Left colon (tissue), 2 donors: Measurements from ENCODE around the gene LILRA6. TPM values are rescaled to one million over a fixed set of nuclear protein-coding genes. Genes with fewer than 3 reads are reported as not detected.
"Not testable (repeated sequence)": the region's sequence is repeated elsewhere in the genome, so short reads cannot be mapped to it uniquely, and the experiment has no call there.

Source experiments
- ATAC-seq: fragments of 200-7000 bp; cut with Tn5 transposase; one replicate; pipeline ENCODE4 v1.9.1; 2020; ENCODE audit warnings: mild to moderate bottlenecking, moderate library complexity
- DNase-seq, 2 donors: peaks; one replicate each; pipeline ENCODE4 v3.0.0-alpha.2; 2020
- intact Hi-C, 2 donors: fragments of 100-400 bp; cut with DNase I in 1 of 2; cut with micrococcal nuclease in 1 of 2; formaldehyde crosslinking; loops; one replicate each; pipeline versions ENCODE4 v1.11.2 to v1.14.0; 2022; cut with DNase I, micrococcal nuclease
- total RNA-seq, 2 donors: library from RNA; stranded (reverse); fragmentation: NEBNext Ultra II Directional; extraction: Animal tissue kit (Norgen Biotek cat#: 25700); gene quantifications; one replicate each; pipeline ENCODE4 v1.2.1, GENCODE V29; 2021
- donor health status: DM: no; HTN: no; CAD: no.
- donor health status: DM: yes; HTN: yes; CAD: no.

Gene LILRA6
- total RNA-seq, 2 donors from 2014 or later: 0.55 to 1.1 TPM

DNA sequence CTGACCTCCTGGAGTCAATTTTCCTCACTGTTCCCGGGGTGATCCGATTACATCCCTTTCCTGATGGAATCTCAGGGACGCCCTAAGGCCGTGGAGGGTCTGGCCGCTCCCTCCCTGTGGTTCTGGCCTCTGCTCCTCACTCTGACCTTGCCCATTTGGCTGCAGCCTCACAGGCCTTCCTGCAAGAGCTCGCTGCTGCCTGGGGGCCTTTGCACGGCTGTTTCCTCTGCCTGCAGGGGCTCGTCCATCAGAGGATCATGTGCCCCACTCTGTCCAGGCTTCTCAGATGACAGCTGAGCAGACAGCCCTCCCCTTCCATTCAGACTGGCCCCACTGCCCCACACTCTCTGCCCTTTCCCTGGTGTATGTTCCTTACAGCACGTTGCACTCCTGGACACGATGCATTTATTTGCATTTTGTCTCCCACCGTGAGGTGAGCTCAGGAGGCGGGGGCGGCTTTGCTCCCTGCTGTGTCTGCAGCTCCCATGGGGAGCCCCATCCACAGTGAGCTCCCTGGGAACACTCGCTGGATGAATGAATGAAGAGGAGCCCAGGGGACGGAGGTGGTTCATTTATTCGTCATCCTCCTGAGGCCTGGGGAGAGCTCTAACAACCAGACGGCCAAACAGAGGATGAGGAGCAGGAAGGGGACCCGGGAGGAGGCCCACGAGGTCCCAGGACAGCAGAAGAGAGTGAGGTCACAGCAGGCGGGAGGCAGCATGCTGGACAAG, 24.9 kb downstream of the LILRA6 start:
- ATAC-seq, intact Hi-C loops: not testable (repeated sequence)
- DNase-seq: peak in 1 of 2 donors; percentile 14

DNA sequence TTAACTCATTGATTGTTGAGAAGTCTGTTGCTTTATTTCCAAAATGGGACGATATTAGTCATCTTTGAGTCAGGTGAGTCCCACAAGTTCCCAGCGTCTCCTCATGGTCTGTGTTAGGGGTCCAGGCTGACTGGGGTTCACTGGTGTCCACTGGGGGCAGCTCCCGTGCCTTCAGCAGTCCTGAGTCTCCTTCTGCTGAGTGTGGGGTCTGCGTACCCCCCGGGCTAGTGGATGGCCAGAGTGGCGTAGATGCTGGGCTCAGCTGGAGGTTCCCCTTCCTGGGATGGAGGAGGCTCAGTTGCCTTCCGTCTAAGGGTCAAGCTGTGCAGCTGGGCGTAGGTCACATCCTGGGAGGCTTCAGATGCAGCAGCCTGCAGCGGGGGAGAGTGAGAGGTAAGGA, 25.7 kb downstream of the LILRA6 start:
- DNase-seq (peak in 1 of 2 donors; percentile 12), ATAC-seq (no peak)
- intact Hi-C loops: no loop called here

DNA sequence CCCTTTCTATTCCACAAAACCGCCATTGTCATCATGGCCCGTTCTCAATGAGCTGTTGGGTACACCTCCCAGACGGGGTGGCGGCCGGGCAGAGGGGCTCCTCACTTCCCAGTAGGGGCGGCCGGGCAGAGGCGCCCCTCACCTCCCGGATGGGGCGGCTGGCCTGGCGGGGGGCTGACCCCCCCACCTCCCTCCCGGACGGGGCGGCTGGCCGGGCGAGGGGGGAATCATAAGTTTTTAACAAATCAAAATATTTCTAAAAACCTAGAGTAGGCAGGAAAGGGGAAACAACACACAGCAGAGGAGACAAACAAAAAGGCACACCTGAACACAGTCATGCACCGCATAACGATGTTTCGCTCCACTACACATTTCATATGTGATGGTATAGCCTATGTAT, 27.9 kb downstream of the LILRA6 start:
- intact Hi-C loops, ATAC-seq, DNase-seq: not testable (repeated sequence)

DNA sequence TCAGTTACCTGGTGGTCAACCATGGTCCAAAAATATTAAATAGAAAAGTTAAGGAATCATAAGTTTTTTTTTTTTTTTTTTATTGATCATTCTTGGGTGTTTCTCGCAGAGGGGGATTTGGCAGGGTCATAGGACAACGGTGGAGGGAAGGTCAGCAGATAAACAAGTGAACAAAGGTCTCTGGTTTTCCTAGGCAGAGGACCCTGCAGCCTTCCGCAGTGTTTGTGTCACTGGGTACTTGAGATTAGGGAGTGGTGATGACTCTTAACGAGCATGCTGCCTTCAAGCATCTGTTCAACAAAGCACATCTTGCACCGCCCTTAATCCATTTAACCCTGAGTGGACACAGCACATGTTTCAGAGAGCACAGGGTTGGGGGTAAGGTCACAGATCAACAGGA, 28.4 kb downstream of the LILRA6 start:
- intact Hi-C loops, DNase-seq: not testable (repeated sequence)

DNA sequence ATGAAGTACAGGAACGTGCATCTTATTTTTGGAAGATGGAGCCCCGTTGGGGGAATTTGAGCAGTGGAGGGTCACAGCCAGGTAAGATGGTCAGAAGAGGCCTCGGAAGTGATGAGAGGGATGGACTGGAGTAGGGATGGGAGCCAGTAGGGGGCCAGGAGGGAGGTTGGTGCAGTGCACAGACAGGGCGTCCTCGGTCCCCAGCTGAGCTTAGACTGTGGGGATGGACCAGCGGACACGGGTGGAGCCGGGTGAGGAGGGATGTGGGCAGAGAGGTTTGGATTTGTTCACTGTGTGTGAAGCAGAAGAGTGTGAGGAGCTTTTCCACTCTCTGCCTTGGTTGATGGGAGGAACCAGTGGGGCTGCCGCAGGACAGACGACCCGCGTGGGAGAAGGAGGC, 31.4 kb downstream of the LILRA6 start:
- intact Hi-C loops: no loop called here
- DNase-seq (no peak), ATAC-seq (no peak)

More for the DNA sequence above, 28.4 kb downstream of the LILRA6 start:
- ATAC-seq: not testable (repeated sequence)

DNA sequence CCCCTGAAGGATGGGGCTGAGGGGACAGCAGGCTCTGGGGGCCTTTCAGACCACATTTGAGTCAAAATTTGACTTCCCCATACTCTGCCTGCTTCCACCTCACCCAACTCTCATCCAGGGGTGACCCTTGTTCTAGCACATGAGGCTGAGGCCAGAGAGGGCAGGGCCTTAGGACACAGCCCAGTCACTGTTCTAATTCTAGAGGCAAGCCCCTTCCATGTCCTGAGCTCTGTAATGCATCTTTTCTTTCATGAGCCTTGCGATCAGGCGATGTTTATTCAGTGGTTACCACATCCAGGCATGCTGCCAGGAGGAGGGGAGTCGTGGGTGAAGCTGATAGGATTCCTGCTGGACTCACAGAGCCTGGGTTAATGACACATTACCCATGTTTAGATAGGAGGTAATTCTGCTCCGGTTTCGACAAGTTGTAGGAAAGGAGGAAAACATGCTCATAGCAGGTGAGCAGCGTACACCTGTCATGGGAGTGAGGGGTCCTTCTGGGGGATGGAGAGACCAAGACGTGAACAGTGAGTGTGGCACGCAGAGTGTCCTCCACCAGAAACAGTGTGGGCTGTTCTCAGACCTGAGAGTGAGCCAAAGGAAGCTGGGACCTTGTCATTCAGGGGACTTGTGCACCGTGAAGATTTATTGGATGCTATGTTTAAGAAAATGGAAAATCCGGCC, 32.6 kb downstream of the LILRA6 start:
- intact Hi-C loops: no loop called here
- ATAC-seq (peak; percentile 77), DNase-seq (peak; percentile 92 to 94)

DNA sequence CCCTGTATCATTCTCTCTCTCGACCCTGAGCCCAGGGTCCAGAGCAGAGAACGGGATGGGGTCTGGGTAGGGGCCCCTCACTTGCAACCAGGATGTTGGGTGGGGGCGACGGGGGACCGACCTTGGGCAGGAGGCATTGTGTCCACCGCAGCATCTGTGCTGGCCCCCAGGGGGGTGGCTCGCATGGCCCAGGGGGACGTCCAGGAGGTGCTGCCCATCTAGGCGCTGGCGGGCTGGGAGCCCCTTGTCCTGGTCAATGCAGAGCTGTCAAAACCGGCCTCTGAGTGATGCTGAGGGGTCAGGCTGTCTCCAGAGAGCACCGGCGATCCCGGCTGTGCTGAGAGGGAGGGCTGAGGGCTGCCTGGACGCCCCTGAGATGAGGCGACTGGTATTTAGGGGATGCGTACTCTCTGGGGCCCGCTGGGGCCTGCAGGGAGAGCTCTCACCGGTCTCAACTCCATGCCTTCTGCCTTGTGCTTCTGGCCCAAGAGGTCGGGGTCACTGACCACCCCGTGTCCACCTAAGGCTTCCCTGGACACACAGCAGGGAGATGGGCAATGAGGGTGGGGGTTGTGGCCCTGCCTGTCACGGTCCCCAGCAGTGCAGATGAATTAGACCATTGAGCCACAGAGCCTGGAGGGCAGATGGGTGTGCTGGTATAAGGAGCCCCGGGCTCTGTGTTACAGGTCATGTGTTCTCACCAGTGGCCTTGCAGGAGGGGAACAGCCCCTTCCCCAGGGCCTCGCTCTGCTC, 33.4 kb downstream of the LILRA6 start:
- DNase-seq: peak in 1 of 2 donors; percentile 36
- intact Hi-C loops: no loop called here
- peak; percentile 20 for ATAC-seq

DNA sequence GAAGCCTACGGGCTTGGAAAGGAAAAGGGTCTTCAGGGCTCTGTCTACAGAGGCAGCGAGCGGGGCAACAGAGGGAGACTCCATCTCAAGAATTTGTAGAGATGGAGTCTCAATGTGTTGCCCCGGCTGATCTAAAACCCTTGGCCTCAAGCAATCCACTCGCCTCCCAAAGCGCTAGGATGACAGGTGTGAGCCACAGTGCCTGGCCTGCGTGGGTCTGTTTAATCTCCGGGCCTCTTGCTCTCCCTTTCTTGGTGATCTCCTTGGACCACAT, 33.9 kb downstream of the LILRA6 start:
- DNase-seq (no peak), ATAC-seq (no peak)

DNA sequence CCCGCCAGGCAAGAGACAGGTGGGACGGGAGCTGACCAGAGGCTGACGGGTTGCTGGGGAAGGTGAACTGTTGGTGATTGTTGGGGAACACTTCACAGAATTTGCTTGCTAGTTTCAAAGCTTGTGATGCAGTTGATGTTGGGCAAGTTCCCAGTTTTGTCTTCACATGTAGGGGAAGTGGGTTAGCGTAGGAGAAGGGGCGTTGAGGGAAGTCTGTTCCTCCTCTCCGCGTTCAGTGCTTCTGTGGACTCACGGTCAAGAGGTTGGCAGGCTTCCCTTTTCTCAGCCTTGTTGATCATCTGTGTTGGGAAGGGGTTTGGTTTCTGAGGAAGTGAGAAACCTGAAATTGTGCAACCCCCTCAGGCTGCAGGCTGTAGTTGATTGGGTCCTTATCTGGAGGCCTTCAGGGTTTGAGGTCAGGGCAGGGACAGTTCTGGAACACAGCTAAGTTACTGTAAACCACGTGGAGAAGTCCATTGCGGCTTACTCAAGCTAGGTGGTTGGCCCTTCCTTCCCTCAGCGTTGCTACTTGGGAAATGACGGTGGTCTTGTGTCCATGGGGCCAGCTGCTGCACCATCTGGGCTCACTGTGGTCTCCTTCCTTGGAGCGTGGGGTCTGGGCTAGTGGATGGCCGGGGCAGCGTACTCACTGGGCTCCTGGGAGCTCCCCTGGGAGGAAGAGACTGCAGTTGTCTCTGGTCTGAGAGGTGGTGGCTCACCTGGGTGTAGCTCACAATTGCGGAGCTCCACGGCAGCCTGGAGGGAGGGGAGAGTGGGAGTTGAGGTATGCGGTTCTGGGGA, 34.4 kb downstream of the LILRA6 start:
- intact Hi-C loops: no loop called here
- no peak for ATAC-seq
- DNase-seq: peak; percentile 37 to 66

More for the DNA sequence above, 33.9 kb downstream of the LILRA6 start:
- intact Hi-C loops: no loop called here

DNA sequence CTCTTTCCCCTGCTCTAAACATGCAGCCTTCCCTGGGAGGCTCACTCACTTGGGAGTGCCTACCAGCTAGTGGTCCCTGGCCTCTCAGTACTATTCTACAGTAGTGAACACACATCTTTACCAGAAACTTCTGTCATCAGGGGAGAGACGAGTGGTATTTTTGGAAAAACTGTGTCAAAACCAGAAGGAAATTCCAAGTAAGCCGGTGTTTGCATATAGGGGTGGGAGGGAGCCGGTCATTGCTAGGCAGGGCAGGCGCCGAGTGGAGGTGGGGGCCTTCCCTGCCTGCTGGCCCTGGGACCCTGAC, 35.0 kb downstream of the LILRA6 start:
- intact Hi-C loops: no loop called here
- no peak for DNase-seq
- no peak for ATAC-seq

DNA sequence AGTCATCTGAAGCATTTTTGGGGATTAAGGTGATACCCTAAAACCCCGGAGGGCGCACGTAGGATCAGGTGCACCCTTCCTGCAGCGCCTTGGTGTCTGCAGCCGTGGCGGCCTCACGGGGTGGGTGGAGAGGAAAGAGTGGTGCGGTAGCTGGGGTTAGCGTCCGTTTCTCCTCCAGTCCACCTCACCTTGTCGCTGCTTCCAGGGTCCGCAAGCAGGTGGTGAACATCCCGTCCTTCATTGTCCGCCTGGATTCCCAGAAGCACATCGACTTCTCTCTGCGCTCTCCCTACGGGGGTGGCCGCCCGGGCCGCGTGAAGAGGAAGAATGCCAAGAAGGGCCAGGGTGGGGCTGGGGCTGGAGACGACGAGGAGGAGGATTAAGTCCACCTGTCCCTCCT, 35.4 kb downstream of the LILRA6 start:
- intact Hi-C loops, ATAC-seq, DNase-seq: not testable (repeated sequence)

DNA sequence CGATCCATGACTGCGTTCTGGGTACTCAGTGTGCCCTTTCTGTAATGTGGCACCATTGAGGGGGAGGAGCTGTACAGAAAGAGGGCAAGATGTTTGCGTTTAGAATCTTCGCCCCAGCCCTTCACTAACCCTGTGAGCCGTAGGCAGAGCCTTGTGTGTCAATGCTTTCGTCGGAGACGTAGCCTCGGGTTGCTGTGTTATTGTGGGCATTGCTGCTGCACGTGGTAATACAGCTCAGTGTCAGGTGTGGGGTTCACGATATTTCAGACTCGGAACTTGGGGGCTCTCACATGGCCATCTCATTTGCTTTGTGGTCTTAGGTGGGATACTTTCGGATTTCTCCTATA, 35.8 kb downstream of the LILRA6 start:
- intact Hi-C loops: no loop called here
- DNase-seq (no peak), ATAC-seq (no peak)

DNA sequence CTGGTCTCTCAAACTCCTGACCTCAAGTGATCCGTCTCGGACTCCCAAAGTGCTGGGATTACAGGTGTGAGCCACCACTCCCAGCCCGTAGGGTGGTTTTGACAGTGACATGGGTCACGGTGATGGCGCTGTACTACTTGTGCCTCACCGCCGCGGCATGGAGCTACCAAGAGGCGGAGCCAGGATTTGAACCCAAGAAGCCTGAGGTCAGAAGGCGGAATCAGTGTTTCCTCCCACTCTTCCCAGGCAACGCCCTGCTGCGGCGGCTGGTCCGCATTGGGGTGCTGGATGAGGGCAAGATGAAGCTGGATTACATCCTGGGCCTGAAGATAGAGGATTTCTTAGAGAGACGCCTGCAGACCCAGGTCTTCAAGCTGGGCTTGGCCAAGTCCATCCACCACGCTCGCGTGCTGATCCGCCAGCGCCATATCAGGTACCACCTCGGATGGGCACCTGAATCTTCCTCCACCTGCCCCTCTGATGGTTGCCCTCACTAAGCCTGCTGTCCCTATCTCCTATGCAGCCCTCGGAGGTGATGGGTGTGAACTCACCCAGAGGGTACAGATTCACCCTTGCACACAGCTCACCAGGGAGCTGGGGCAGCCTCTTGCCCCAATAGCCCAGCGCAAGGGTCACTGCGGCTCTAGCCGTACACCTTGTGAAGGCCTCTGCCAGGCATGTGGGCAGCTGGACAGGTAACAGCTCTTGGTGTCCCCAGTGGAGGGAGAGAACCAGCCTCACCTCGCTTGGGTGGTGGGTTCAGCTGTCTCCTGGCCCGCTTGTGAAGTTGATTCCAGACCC, 36.4 kb downstream of the LILRA6 start:
- intact Hi-C loops: no loop called here
- ATAC-seq (no peak), DNase-seq (peak in 1 of 2 donors; percentile 29)

DNA sequence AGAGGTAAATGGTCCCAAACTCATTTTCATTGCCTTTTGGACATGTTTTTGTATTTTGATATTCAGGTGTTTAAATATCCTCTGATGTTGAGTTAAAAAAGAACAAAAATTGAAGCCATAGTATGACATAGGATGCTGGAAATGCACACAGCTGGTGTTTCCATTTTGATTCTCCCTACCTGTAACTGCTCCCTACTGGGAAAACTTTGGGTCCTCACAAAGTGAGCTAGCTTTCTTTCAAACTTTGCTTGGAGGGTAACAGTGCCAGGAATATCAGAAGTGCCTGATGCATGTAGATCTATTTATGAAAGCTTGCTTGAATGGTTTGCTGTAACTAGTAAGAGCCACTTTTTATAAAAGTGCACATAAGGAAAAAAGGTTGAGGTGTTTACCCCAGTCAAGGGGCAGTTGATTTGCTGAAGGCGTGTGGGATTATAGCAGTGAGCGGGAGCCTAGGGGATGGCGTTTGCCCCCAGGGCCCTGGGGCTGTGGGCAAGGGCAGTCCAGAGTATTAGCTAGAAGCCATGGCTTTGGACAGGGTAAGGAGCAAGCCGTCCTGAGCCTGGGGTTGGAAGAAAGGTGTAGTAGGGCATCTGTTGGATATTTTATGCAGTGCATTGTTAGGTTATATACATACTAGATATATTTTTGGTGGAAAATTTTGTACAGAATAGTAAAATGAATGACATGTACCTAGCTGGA, 37.7 kb downstream of the LILRA6 start:
- ATAC-seq: no peak
- intact Hi-C loops: no loop called here
- DNase-seq: no peak

DNA sequence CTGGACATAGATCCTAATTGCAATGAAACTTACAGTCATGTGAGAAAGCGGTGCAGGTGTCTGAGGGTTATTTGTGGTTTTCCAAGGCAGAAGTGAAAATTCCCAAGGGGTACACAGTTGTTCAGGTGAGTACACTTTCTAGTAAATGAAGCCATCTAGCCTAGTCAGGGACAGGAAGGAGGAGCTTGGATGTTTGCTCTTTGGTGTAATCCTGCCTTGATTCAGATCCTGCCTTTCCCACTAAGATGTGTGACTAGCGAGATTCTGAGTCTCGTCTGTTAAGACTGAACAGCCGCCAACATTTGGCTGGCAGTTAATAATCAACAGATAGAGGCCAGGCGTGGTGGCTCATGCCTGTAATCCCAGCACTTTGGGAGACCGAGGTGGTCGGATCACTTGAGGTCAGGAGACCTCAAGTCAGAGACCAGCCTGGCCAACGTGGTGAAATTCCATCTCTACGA, 39.4 kb downstream of the LILRA6 start:
- intact Hi-C loops: no loop called here
- DNase-seq (peak in 1 of 2 donors; percentile 28), ATAC-seq (peak; percentile 20)

DNA sequence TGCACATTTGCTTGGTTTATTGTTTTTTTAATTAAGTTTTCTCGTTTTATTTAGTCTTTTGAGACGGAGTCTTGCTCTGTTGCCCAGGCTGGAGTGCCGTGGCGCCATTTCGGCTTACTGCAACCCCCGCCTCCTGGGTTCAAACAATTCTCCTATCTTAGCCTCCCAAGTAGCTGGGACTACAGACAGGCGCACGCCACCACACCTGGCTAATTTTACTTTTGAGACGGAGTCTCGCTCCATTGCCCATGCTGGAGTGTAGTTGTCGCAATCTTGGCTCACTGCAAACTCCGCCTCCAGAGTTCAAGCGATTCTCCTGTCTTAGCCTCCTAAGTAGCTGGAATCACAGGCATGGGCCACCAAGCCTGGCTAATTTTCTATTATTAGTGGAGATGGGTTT, 40.6 kb downstream of the LILRA6 start:
- intact Hi-C loops: no loop called here
- DNase-seq: no peak
- ATAC-seq: no peak

DNA sequence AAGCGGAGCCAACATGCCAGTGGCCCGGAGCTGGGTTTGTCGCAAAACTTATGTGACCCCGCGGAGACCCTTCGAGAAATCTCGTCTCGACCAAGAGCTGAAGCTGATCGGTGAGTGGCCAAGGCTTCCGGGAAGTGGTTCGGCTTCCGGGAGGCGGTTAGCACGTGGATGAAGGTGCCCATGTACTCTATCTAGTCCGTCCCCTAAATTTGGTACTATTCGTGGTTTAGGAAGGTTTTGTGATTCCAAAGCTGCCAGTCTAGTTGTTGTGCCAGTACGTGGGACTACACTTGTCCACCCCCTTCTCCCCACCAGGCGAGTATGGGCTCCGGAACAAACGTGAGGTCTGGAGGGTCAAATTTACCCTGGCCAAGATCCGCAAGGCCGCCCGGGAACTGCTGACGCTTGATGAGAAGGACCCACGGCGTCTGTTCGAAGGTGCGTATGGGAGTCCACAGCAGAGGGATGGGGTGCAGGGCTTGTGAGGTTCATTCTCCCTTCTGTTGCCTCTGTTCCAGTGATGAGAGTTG, 41.4 kb downstream of the LILRA6 start:
- intact Hi-C loops: no loop called here
- ATAC-seq: no peak

DNA sequence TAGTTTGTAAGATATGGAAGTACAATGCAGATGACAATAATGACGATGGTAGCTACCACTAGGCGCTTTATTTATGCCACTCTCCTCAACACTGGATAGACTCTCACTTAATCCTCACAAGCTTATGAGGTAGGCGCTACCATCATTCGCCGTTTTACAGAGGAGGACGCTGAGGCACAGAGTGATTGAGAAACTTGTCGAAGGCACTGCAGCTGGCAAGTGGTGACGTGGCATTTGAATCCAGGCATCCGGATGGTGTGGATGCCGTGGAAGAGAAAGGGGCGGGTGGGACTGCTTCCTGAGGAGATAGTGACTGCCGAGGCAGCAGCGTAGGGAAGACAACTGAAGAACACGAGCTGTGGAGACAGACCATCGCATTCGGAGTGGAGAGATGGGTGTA, 43.2 kb downstream of the LILRA6 start:
- no peak for ATAC-seq
- DNase-seq: no peak
- intact Hi-C loops: no loop called here

More for the DNA sequence above, 41.4 kb downstream of the LILRA6 start:
- no peak for DNase-seq
